ENCODE measurements around the gene PBX1.

PBX1 gene

GRCh38 chr1:164624400-164624799 is 65.4 kb downstream of the PBX1 start:
- TF ChIP-seq ZNF2 (tag by site-specific recombination; IDR thresholded peaks at IDR 0.05) (no peak), ZNF76 (tag by site-specific recombination; IDR thresholded peaks at IDR 0.05; ENCODE audit: borderline replicate concordance, low read depth) (no peak), ZBTB11 (tag by site-specific recombination; conservative IDR thresholded peaks at IDR 0.05; ENCODE audit: low read depth) (no peak), ZNF10 (tag by site-specific recombination; IDR thresholded peaks at IDR 0.05) (no peak), ZNF521 (tag by site-specific recombination; IDR thresholded peaks at IDR 0.05) (no peak), ZNF580 (tag by site-specific recombination; IDR thresholded peaks at IDR 0.05) (no peak), ZBTB10 (tag by site-specific recombination; IDR thresholded peaks at IDR 0.05) (no peak), ZNF776 (tag by site-specific recombination; IDR thresholded peaks at IDR 0.05; ENCODE audit: borderline replicate concordance) (no peak), ZNF211 (tag by site-specific recombination; IDR thresholded peaks at IDR 0.05; ENCODE audit: low read depth) (no peak), ZNF26 (tag by site-specific recombination; IDR thresholded peaks at IDR 0.05) (no peak)
- Histone ChIP-seq H3K9me3 (ENCODE audit: control insufficient read depth, insufficient read depth, low read depth, low read length) (no peaks in the 10 kb centered on the region), H3K4me1 (ENCODE audit: control insufficient read depth, insufficient read depth, low read length) (peaks cover 6% of the 10 kb centered on the region), H3K27ac (ENCODE audit: extremely low read depth, low read depth, low read length) (no peak overlapping the region), H3K4me3 (ENCODE audit: low read depth, low read length) (no peak overlapping the region), H3K36me3 (ENCODE audit: control insufficient read depth in 2 of 2, insufficient read depth in 1 of 2, low read length in 2 of 2) (no peaks in the 10 kb centered on the region)
- ChIA-PET CTCF (interaction anchor here (0.5 to 1.5 kb wide), 11 partner anchors 8 to 449 kb away, joined by 3 to 7 read pairs (median 4); no protein-coding TSS in a partner anchor), POLR2A (interaction anchor here (1.6 kb wide), 1 partner anchor 66 kb away, joined by 4 read pairs; the partner anchor contains the start of gene PBX1)

GRCh38 chr1:164625004-164625617 is 66.1 kb downstream of the PBX1 start:
- CTCF ChIA-PET = interaction anchor here (0.7 to 1.5 kb wide), 8 partner anchors 9 to 162 kb away, joined by 3 to 7 read pairs (median 4); no protein-coding TSS in a partner anchor
- TF ChIP-seq ZNF48 (tag by site-specific recombination; IDR thresholded peaks at IDR 0.05) (no peak), ZNF239 (tag by site-specific recombination; IDR thresholded peaks at IDR 0.05) (no peak), ZNF121 (tag by site-specific recombination; IDR thresholded peaks at IDR 0.05) (no peak), FEZF1 (tag by site-specific recombination; IDR thresholded peaks at IDR 0.05) (no peak), BCL6B (tag by site-specific recombination; IDR thresholded peaks at IDR 0.05) (no peak), BCL11B (tag by site-specific recombination; IDR thresholded peaks at IDR 0.05; ENCODE audit: low read depth) (no peak), YY1 (tag by site-specific recombination; IDR thresholded peaks at IDR 0.05) (no peak), ZNF518A (tag by site-specific recombination; conservative IDR thresholded peaks at IDR 0.05; ENCODE audit: low read depth) (no peak), OSR2 (tag by site-specific recombination; IDR thresholded peaks at IDR 0.05) (no peak), ZNF114 (tag by site-specific recombination; IDR thresholded peaks at IDR 0.05) (no peak)

More at GRCh38 chr1:164625004-164625617, 66.1 kb downstream of the PBX1 start:
- Histone ChIP-seq H3K36me3 (ENCODE audit: control insufficient read depth in 2 of 2, insufficient read depth in 1 of 2, low read length in 2 of 2) (no peaks in the 10 kb centered on the region), H3K27ac (ENCODE audit: extremely low read depth, low read depth, low read length) (no peak overlapping the region), H3K9me3 (ENCODE audit: control insufficient read depth, insufficient read depth, low read depth, low read length) (no peaks in the 10 kb centered on the region), H3K4me3 (ENCODE audit: low read depth, low read length) (no peak overlapping the region), H3K4me1 (ENCODE audit: control insufficient read depth, insufficient read depth, low read length) (peaks cover 3% of the 10 kb centered on the region; the same call in 1 of the 2 replicates)
- POLR2A ChIA-PET = interaction anchor here (1.6 kb wide), 1 partner anchor 66 kb away, joined by 4 read pairs; the partner anchor contains the start of gene PBX1
